NCI-H2171 (cell line): ENCODE data around the gene AVPR1A.
"Not testable (repeated sequence)": the region's sequence is repeated elsewhere in the genome, so short reads cannot be mapped to it uniquely, and the experiment has no call there.

ENCODE experiments used
- DNase-seq: peaks from one replicate; lab custom pipeline; 2025; lab: John Stamatoyannopoulos, UW

Gene AVPR1A

DNA sequence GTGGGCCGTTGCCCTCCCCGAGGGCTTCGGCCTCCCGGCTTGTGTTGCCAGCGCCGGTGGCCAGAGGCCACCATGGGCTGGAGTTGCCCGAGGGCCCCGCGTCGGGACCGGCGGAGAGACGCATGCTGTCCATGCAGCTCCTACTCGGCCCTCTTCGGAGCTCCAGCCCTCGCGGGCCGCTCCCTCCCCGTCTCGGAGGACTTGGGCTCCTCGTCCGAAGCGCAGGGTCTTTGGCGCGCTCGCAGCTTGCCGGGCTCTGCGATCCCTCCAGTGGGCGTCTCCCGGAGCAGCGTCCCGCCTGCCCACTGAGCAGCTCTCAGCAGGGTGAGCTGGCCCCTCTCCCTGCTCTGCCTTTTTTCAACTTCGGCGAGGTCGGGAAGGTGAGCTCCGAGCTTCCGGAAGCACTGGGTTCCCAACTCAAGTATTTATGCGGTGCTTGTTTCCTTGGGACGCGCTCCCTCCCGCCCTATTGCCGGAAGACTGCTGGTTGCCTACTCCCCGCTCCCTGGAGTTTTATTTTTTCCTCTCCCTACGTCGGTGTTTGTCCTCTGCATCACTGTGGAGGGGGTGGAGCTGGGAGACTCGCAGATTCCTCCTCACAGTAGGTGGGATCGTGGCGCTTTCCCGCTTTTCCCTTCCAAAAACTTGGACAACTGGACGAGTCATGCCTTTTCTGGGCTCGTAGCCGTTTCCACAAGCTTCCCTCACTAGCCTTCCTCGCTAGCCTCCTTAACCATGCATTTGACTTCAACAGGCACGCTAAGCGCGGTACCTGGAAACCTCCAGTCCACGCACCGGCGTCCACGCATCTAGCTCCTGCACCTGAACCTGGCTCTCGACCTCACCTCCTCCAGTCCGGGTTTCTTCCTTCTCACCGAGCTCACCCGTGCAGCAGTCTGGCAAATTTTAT, at the start of gene AVPR1A:
AVPR1A (minus strand) TSS at position 489 of the 910 bp plus-strand sequence; CDS start at position 124, 365 bp downstream.
- DNase-seq, result no peak

GRCh38 chr12:63196168-63196567, 45.2 kb upstream of the AVPR1A start:
- DNase-seq, result no peak

GRCh38 chr12:63179224-63179623, 28.2 kb upstream of the AVPR1A start:
- no peak for DNase-seq

DNA sequence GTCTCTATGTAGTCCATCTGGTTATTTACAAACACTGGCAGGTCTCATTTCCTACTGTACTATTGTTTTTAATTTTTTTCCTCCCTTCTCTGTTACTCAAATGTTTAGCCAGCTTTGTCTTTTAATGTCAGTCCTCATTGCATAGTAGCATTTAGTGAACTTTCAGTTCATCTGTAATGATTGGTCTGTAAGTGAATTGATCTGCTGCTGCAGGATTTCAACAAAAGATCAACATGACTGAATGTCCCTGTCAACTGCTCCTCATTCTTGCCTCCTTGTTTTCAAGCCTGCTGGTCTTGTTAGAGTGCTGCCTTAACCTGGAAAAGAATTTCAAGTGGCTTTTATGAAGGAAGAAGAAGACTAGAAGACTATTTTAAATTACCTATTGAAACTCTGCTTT, 19.3 kb upstream of the AVPR1A start:
- DNase-seq, result no peak

DNA sequence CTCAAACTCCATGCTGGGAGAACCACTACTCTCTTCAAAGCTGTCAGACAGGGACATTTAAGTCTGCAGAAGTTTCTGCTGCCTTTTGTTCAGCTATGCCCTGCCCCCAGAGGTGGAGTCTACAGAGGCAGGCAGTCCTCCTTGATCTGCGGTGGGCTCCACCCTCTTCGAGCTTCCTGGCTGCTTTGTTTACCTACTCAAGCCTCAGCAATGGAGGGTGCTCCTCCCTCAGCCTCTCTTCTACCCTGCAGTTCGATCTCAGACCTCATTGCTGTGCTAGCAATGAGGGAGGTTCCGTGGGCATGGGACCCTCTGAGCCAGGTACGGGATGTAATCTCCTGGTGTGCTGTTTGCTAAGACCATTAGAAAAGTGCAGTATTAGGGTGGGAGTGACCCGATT, 16.7 kb upstream of the AVPR1A start:
- not testable (repeated sequence) for DNase-seq

GRCh38 chr12:63164911-63165310, 13.9 kb upstream of the AVPR1A start:
- DNase-seq, result no peak

GRCh38 chr12:63163541-63163940, 12.5 kb upstream of the AVPR1A start:
- DNase-seq, result no peak

- DNase-seq, result no peak
These were observed 4.4 kb upstream of the AVPR1A start for GRCh38 chr12:63155375-63155774.

GRCh38 chr12:63154560-63154959, 3.6 kb upstream of the AVPR1A start:
- DNase-seq, result no peak

DNA sequence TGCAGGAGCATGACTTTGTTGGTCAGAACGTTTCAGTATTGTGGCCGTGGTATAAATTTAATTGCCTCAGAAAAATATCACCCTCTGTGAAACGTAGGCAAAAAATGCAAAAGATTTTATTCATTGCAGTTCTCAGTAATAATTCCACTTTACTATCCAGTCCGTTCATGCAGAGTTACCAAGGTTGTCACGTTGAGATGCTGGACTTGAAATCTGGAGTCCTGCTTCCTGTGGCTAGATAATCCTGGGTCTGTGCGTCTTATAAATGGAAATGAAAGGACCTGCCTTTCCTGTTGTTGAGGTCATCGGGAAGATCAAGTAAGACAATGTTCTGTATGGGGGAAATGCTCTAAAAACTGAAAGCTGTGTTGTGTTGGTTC, 1.3 kb upstream of the AVPR1A start:
- DNase-seq, result no peak

DNA sequence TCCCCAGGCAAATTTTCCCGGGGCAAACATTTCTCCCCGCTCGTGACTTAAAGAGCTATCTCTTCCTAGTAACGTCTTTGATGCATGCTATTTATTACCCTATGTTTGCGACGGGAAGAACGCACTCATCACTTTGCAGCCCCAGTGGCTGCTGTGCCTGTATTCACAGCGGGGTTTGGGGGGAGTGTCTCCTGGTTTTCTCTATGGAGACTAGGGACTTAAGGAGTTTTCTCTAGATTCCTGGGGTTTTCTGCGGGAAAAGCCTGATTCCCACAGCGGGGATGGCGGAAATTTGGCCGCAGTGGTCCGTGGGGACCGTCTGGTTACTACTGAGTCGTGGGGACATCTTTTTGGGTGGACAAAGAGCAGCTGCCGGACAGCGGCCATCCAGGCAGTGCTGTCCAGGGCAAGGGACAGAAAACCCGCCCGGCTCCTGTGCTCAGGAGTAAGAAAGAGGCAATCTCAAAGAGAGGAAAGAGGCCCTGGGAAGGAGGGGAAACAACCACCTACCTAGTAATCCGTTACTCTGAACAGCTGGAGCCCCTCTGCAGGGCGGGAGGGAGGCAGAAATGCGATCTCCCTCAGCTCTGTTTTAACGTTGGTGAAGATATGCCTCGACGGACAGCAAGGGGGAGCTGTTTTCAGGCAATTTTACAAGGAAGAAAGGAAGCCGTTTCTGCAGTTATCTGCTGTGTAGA, 771 bp upstream of the AVPR1A start:
- peak; percentile 54 for DNase-seq

GRCh38 chr12:63149909-63150712, 890 bp downstream of the AVPR1A start:
- no peak for DNase-seq

- no peak for DNase-seq
These were observed 6.4 kb downstream of the AVPR1A start for GRCh38 chr12:63144556-63144955.

- no peak for DNase-seq
These were observed 12.5 kb downstream of the AVPR1A start for GRCh38 chr12:63138488-63138887.

DNA sequence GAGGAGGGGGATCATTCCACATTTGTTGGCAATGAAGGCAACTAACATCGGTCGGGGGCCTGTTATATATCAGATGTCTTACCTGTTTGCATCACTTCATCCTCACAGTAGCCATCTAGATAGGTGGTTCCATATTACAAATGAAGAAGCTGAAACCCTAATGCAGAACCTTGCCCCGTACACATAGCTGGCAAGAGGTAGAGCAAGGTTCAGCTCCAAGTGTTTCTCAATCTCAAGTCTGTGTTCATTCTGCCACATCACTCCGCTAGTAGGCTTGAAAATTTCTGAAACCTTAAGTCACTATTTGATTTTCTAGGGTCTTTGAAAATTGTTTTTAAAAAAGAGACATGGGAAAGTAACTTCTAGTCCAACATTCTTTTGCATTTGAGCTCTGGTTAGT, 17.0 kb downstream of the AVPR1A start:
- DNase-seq, result no peak

GRCh38 chr12:63132201-63132600, 18.8 kb downstream of the AVPR1A start:
- no peak for DNase-seq

DNA sequence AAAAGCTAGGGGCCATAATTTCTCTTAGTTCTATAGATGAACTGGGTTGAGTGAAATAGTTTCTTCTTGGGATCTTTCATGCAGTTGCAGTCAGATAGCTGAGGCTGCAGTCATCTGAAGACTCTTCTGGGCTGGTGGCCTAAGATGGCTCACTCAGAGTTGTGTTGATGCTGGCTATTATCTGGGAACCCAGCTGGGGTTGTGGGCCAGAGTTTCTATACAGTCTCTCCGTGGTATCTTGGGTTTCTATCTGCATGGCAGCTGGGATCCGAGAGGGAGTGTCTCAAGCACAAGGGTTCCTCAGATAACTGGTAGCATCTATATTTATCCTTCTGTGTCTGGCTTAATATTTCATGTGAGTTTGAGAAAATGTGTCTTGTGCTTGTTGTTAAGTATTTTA, 21.1 kb downstream of the AVPR1A start:
- DNase-seq, result no peak

GRCh38 chr12:63124778-63125177, 26.2 kb downstream of the AVPR1A start:
- DNase-seq, result no peak

- no peak for DNase-seq
These were observed 47.4 kb downstream of the AVPR1A start for GRCh38 chr12:63103494-63104131.

DNA sequence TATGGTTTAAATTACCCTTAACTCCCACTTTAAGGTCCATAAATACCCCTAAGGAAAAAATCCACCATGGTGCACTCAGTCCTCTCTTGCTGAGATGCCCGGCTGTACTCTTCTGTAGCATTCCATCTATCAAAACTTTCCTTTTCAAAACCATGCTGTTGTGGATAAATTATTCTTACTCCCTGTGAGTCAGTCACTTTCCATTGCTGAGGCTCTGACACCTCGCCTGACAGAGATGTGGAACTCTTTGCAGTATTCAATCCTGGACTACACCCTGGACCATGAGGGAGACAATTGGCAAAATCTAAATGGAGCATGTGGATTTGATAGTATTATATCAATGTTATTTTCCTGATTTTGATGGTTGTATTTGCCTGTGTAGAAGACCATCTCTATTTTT, 49.1 kb downstream of the AVPR1A start:
- DNase-seq, result no peak

GRCh38 chr12:63098851-63099250, 52.1 kb downstream of the AVPR1A start:
- no peak for DNase-seq

- no peak for DNase-seq
These were observed 55.5 kb downstream of the AVPR1A start for GRCh38 chr12:63095369-63095980.
